Embryonic facial prominence (tissue), 1 donor: Measurements from ENCODE around the gene KLC4.
"Not testable (repeated sequence)": the region's sequence is repeated elsewhere in the genome, so short reads cannot be mapped to it uniquely, and the experiment has no call there.

Source experiments
- DNase-seq: peaks from one replicate; pipeline ENCODE4 v3.0.0-alpha.2; 2016; ENCODE audit errors: extremely low spot score

The KLC4 gene

DNA sequence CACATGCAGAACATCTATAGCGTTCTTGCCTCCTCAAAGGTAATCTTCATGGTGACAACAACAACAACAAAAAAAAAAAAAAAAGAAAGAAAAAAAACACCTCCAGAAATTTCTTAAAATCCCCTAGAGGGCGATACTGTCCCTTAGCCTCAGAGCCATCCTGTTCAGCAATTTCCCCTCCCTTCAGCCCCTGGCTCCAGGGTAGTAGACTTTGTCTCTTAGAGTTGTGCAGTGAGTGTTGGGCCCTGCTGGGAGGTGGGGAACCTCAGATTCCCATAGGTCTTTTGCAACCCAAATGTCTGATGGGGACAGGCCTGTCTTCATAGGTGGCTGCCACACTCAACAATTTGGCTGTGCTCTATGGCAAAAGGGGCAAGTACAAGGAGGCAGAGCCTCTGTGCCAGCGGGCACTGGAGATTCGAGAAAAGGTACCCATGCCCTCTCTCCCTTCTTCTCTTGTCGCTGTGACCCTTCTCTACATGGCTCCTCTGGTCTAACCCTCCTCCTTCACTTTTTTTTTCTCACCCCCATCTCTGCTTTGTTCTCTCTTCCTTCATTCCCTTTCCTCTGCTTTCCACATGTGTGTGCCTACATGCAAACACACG is 10.7 kb downstream of the KLC4 start:
- DNase-seq, result no peak

DNA sequence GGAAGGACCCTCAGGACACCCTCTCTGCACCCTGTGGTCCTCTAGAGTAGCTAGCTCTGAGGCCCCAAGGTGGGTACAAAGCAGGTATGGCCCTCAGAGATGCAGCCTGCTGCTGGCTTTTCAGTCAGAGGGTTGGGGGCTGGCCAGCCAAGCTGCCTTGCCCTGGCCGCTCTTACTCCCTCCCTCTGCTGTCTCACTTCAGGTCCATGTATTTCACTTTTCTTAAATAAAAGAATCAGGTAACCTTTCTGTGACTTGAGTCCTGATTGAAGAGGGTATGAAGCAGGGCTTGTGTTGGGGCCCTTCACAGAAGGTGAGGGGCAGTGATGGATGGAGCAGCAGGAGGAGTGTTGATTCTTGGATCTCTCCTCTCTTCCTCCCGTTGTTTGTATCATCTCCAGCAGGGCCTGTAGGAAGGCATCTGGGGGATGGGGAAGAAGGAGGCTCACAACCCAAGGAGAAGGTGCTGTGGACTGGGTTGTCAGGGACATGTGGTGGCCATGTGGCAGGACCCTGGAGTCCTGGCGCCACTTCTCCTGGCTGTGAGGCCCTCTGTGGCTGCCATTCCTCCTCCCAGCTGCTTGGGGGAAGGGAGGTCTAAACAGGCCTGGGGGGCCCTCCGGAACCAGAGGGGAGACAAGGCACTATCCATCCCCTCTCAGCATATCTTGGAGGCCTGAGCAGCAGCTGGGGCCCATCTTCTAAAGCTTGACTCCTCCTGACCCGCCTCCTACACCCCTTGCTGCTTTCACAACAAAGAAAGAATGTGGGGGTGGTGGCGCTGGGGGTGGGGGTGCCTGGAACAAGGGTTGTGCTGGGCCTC is 15.6 kb downstream of the KLC4 start:
- DNase-seq, result no peak

DNA sequence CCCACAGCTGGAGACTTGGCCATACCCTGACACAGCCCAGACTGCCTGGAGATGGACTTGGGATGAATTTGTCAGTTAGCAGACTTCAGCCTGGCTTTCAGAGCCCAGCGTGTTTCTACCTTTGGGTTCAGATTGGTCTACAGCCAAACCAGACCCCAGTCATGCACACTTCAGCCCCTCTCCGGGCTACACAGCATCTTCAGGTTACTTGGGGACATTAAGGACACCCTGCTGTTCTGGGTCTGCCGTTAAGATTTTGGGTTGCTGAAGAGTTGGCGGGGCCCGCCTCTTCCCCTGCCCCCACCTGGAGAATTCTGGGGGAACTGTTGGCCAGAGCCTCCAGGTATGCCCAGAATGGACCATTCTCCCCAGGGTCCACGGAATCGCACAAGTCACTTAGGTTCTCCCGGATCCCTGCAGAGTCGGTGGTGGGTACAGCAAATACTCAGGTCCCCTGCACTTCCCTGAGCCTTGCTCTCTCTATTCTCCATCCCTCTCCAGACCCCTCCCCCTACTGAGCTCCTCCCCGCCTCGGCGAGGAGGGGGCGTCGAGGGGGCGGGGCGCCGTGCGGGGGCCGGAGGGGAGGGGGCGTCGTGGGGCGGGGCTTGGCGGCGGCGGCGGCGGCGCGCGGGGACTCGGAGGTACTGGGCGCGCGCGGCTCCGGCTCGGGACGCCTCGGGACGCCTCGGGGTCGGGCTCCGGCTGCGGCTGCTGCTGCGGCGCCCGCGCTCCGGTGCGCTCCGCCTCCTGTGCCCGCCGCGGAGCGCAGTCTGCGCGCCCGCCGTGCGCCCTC is 16.4 kb downstream of the KLC4 start, which contains the start of gene PTK7:
Gene PTK7, plus strand, starts transcription at position 645 of the 794 bp plus-strand sequence. CDS start 175 bp downstream, outside the sequence.
- DNase-seq, result peak; percentile 88

DNA sequence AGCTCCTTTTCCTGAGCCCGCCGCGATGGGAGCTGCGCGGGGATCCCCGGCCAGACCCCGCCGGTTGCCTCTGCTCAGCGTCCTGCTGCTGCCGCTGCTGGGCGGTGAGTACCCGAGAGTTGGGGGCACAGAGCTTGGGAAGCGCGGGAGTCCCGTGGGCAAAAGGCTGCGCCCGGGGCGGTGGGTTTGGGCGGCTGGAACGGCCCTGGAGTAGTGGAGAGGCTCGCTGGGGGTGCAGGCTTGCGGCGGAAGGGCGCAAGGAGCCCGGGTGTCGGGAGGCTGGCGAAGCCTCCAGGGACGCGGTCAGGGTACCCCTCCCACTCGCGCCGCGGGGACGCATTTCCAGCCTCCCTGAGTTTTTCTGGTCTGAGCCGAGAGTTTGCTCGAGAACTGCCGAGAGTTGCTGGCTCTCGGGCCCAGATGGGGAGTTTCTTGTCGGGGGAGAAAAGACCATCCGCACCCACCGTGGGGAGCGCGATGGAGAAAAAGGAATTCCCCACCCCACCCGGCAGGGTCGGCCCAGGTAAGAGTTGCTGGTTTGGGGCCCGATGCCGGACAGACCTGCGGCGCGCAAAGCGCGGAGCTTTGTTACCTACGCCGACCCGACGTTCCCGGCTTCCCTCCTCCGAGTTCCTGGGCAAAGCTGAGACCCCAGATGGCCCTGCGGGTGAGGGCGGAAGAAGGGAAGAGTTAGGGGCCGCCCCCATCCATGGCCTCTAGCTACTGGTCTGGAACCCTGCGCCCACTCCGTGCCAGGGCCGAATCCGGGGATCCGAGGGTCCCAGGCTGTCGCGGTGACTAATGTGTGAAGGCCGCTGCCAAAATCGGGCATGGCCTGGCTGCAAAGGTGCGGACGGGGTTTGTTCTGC is 17.3 kb downstream of the KLC4 start:
- no peak for DNase-seq

DNA sequence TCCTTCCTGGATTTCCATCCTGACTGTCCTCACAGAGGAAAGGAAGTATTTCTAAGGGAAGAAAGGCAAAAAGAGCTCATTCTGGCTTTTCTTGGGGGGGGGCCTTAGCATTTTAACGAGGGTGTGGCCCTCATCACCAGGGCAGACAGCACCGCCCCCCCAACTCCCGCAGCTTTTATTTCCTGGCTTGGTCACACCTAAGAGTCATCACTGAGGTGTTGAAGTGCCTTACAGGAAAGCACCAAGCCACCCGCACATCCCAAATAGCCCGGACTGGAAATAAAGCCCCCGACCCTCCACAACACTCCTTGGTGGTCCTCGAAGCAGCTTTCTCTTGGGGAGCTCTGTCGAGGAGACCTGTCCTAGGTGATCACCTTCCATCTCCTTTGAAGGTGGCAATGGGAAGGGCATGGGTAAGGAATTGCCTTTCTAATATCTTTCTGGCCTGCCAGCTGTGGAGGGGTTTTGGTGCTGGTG is 17.9 kb downstream of the KLC4 start:
- no peak for DNase-seq

DNA sequence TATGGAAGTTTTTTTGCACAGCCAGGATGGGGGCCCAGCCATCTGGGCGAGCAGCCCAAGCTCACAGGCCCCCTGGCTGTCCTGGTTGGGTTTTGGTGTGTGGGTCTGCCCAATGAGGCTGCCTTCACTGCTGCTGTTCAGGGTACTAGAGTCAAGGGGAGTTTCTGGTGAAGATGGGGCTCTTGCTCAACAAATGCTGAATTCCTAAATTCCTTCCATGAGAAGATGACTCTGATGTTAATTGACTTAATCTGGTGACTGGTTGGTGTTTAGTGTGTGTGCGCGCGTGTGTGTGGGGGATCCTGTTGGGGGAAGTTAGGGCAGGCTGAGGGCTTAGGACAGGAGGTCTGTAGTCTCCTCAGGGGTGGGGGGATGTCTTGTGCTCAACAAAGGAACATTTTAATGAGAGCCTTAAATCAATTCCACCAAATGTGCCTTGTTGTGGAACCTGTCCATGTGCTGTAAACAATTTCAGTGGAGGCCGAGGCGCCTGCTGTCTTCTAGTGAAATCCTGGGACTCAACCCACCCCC is 18.6 kb downstream of the KLC4 start:
- no peak for DNase-seq

DNA sequence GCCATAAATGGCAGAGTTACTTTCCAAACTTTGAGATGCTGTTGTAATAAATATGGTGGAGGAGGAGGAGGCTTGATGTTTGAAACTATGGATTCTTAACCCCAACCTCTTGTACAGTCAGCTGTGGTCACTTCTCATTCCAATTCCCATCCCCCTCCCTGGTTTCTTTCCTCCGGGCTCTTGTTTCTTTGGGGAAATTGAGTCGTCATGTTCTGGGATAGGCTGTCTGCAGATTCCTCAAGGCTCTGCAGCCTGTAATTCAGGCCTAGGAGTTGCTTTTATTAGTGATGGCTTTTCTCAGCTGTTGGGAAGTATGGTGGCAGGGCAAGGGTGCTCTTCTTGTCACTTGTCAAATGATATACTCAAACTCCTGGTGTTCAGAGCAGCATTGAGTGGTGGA is 19.3 kb downstream of the KLC4 start:
- DNase-seq, result no peak

DNA sequence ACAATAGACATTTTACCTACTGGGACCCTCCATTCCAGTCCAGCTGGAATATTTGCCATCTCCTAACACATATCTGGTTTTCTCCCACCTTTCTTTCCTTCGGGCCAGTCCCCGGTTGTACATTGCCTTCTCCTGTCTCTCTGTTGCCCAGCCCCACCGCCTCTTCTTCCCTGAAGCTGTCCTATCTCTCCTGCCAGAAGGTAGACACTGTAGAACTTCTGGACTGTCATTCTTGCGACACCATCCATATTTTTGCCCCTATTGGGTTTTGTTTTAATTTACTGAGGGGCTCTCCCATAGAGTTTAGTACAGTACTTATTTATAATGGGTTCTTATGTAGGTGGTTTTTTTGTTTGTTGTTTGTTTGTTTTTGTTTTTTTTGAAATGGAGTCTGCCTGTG is 21.6 kb downstream of the KLC4 start:
- no peak for DNase-seq

DNA sequence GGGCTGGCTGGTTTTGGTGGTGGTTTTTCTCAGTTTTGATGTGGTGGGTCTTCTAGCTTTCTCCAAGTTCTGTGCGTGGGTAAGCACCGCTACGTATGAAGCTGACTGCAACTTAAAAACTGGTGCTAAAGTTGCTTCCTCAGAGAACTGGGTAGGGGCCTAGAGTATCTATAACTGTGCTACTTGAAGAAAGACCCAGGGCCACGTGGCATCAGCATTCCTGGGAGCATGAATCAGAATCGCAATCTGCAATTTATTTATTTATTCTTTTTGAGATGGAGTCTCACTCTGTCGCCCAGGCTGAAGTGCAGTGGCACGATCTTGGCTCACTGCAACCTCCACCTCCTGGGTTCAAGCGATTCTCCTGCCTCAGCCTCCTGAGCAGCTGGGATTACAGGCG is 22.5 kb downstream of the KLC4 start:
- DNase-seq, result not testable (repeated sequence)

DNA sequence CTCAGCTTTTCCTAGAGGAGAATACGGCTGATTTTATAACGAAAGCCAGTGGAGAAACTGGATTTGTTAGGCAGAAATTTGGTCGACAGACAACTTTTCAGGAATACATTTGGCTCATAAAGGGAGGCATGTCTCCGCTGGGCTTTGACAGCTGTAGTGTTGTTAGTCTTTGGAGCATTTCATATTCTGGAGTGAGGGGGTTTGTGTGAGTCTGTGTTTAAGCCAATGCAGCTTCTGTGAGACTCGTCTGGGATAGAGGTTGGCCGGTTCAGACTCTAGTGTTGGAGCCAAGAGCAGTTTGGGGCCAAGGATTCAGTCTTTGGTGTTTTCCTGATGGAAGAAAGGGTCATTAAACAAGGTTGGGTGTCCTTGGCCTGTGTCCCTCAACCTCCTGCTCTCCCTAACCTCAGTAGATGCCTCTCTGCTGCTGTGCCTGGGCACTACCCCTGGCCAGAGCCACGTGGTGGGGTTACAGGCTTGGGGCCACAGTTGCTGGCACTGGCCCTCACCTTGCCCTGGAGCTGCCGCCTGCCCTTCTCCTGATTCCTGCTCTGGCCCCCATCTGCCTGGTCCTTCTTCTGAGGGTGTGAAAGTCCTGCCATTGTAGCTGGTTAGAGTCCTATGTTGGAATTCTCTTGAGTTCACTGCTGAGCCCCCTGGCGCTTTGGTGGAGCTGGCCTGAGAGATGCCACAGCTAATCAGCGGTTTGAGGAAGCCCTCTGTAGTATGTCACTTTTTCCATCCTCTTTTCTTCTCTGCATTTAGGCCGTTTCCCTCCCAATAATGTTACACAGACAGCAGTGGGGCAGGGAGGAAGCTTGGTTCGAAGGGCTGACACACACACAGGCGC is 23.6 kb downstream of the KLC4 start:
- no peak for DNase-seq

DNA sequence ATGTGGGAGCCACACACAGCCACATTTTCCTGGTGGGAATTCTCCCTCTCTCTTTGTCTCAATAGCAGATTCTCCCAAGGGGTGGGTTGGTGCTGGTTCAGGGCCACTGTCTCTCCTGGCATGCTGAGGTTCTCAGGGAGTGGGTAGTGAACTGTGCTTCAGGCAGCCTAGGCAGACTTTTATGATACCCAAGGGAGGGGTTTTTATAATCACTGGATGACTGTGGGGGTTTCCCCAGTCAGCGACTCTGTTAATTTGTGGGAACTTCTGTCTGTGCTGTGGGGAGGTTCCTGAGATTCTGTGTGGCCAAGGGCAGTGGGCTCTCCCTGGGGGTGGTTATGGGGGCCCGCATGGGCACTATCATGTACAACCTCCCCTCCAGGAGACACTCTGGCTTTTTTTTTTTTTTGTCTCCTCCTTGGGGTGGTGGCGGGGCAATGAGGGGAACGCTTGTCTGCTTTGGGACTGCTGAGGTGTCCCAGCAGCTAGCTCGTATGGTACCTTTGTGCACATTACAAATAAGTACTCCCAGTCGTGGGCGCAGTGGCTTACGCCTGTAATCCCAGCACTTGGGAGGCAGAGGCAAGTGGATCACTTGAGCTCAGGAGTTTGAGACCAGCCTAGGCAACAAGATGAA is 26.7 kb downstream of the KLC4 start:
- no peak for DNase-seq

DNA sequence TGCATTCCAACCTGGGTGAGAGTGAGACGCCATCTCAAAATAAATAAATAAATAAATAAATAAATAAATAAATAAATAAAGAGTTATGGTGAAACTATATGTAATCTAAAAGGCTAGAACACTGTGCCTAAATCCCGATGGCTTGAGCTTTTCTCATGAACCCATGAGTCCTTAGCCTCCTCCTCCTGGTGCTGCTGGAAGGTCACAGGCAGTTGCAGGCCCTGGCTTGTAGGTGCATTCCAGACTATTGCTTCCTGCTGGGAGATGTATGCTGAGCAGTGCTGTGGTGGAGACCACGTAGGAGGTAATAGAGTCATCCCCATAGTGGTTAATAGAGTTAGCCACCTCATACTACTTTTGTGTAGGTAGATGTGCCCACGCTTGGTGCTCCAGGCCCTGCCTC is 29.2 kb downstream of the KLC4 start:
- no peak for DNase-seq

DNA sequence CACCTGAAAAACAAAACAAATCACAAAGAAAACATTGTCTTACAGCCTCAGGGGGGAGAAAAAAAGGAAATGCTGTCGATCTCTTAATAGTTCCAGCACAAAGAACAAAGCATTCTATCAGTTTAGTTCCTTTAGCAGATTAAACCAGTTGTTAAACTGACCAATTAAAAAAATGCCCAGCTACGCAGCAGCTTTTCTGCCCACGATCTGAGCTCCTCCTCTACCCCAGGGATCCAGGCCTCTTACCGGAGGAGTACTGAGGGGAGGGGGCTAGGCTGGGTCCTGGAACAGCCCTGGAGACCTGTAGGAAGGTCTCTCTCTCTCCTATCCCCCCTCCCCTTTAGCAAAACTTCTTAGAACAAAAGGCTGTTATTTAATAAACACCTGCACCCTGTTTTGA is 30.0 kb downstream of the KLC4 start:
- peak; percentile 5 for DNase-seq

DNA sequence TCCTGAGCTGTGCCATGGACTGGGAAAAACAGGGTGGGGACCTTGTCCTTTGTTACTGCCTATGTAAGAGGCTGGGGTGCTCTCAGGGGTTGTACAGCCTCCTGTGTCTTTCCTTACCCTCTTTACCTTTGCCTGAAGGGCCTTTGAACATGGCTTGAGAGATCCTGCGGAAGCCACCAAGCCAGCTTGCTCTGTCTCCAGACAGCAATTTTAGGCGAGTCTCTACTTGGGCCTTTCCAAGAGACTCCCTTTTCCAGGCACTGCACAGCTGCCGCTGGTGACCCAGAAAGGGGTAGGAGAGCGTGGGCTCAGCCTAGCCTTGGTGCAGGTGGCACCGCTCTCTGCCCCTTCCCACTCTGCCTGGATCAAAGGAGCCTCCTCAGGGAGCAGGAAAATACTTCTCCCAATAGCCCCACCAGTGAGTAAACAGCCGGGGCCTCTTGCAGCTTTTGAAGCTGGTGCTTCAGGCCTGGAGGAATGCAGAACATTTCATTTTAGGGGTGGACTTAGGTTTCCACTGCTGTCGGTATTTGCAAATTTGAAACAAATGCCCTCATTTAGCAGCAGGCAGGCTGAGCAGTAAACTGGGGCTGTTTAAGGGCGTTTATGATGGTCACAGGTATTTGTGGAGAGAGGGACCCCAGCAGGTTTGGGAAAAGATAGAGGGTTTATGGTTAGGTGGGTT is 30.6 kb downstream of the KLC4 start:
- peak; percentile 11 for DNase-seq

DNA sequence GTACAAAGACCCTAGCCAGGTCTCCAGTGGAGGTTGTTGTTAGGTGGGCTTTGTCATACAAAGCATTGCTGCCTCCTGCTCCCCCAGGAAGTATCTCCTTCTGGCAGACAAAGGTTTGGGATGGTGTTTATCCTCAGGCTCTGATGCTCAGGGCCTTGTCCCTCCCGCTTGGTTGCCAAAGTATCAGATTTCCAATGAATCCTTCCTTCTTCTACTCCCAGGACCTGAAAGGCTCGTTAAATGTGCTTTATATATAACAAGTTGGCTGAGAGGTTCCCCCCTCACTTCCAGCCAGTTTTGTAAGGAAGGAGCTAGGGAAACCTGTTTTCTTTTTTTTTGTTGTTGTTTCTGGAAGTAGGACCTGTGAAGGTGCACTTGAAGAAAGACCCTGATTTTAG is 31.1 kb downstream of the KLC4 start:
- peak; percentile 5 for DNase-seq

DNA sequence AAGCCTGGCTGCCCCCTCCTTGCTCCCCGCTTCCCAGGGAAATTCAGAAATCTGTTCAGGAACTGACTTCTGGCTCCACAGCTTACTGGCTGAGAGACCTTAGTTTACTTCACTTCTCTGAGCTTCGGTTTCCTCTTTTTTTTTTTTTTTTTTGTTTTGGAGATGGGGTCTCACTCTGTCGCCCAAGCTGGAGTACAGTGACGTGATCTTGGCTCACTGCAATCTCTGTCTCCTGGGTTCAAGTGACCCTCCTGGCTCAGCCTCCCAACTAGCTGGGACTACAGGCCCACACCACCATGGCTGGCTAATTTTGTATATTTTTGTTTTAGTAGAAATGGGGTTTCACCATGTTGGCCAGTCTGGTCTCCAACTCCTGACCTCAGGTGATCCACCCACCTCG is 31.6 kb downstream of the KLC4 start:
- no peak for DNase-seq

DNA sequence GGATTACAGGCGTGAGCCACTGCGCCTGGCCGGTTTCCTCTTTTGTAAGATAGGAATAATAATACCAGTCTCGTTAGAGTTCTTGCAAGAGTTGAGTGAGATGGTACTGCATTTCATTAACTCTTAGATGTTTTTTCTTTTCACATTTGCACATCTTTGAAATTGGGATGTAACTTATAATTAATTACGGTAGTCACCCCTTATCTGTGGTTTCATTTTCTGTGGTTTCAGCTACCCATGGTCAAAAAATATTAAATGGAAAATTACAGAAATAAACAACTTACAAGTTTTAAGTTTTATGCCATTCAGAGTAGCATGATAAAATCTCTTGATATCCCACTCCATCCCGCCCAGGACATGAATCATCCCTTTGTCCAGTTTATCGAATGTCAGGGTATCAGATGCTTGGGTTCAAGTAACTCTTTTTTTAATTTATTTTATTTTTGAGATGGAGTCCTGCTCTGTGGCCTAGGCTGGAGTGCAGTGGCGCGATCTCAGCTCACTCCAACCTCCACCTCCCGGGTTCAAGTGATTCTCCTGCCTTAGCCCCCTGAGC is 32.1 kb downstream of the KLC4 start:
- DNase-seq, result peak; percentile 3

DNA sequence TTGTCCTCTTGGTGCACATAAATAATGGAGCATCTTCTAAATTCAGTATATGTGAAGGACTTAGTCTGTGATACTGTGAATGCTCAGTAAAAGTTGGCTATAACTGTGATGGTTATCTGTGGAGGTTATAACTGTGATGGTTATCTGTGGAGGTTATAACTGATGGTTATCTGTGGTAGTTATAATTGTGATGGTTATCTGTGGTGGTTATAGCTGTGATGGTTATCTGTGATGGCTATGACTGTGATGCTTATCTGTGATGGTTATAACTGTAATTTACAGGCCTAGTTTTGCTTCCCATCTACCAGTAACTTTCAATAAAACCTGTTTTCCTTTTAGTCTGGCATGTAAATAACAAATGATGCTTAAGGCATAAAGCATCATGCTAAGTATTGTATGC is 33.2 kb downstream of the KLC4 start:
- no peak for DNase-seq
